Measurements from ENCODE around the gene EEF1G.
"Not testable (repeated sequence)": the region's sequence is repeated elsewhere in the genome, so short reads cannot be mapped to it uniquely, and the experiment has no call there.

Gene EEF1G, protein sequence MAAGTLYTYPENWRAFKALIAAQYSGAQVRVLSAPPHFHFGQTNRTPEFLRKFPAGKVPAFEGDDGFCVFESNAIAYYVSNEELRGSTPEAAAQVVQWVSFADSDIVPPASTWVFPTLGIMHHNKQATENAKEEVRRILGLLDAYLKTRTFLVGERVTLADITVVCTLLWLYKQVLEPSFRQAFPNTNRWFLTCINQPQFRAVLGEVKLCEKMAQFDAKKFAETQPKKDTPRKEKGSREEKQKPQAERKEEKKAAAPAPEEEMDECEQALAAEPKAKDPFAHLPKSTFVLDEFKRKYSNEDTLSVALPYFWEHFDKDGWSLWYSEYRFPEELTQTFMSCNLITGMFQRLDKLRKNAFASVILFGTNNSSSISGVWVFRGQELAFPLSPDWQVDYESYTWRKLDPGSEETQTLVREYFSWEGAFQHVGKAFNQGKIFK

DNA sequence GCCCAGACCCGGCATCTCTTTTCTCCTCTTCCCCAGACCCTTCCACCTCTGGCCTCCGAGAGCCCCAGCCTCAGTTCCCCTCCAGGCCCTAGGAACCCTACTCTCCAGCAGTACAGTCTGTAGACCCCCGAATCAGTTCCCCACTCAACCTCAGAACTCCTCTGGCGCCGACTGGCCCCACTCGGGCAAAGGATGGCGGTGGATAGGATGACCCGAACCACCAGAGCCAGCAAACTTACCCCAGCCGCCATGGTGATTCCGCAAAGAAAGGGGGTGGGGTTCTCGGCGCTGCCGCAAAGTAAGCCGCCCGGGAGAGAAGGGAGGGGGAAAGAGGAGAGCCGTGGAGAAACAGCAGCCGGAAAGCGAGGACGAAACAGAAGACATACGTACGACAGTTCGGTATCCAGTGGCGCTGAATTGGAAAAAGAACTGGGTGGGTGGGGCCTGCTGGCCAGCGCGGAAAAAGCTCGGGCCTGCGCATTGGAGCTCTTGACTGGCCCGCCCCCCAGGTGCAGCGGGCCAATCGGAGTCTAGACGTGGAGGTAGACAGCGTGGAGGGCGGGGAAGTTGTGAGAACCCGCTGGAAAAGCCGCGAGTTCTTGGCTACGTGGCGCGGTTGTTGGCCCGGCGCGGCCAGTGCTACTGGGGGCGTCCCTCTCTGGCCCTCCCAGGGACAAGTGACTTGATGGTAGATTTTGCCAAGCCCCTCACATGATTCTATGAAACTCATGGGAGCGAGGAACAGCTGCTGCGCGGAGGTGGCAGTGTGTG, at the start of gene EEF1G:
TSS of gene EEF1G (minus strand) at position 300 of the 771 bp plus-strand sequence. CDS start at position 251, 49 bp downstream.
- DNase-seq: peak; percentile 100

DNA sequence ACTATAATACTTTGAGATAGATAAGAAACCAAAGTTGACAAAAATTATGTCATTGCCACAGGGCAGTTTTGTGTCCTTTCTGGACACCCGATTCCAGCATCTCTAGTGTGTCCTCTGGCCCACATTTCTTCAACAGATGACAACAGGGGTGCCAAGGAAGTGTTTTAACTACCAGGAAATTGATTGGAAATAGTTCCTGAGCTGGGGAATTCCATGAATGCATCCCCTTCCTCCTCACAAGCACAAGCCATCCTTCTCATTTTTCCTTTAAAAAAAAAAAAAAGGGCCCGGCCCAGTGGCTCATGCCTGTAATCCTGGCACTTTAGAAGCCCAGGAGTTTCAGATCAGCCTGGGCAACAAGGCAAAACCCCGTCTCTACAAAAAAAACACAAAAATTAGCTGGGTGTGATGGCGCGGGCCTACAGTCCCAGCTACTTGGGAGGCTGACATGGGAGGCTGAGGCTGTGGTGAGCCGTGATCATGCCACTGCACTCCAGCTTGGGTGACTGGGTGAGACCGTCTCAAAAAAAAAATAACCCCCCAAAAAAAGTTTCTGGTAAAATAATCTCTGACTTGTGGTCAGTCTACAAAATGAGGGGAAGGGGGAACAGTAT, 48.9 kb upstream of the EEF1G start:
- no peak for DNase-seq

DNA sequence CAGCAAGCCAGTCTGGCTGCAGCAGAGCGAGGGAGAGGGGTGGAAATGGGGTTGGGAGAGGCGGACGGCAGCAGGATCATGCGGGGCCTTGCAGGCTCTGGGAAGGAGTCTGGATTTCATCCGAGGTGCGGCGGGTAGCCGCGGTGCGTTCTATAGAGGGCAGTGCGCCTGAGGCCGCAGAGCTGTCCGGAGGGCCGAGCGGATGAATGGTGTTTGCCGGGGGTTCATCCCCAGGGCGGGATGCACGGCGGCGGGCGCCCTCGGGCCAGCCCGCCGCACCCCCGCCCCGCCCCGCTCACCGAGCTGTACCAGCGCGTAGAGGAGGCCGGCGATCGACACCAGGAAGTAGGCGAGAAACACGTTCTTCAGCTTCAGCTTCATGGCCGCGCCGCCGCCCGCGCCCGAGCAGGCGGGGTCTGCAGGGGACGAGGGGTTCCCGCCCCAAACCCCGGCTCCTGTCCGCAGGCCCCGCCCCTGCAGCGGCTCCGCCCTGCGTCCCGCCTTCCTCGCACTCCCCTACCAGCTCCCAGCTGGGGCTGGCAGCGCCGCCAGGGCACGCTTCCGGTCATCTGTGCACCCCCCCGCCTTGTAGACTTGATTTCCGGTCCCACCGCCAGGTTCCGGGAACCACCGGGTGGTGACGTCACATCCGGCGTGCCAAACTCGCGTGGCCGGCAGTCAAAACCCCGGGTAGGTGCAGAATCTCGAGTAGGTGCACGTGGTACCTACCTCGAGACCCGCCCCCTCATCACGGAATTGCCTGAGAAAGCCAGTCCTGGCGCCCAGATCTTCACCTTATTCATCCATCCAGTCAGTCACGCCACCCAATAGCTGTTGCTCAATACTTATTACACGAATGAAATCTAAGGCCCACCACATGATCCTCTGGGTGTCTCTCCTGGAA, 48.1 kb upstream of the EEF1G start, which contains the start of gene B3GAT3:
TSS of gene B3GAT3 (minus strand) at position 420 of the 904 bp plus-strand sequence. CDS start at position 381, 39 bp downstream.
- DNase-seq: peak; percentile 99

DNA sequence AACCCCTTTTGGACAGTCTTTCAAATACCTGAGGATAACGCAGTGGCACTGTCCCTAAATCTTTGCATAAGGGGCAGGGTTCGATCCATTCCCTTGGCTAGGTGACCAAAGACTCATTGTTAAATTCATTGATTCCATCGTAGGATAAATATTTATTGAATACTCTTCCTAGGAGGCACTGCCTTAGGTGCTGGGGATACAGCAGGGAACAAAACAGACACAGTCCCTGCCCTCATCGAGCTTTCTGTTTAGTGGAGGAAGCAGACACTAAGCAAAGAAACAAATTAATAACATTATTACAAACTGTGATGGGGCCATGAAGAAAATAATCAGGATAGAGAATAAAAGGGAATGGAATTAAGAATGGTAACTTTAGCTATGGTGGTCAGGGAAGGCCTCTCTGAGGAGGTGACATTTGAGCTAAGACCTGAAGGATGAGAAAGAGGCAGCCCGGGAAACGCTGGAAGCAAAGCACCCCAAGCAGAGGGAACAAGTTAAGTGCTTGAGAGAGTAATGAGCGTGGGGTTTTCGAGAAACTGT, 47.4 kb upstream of the EEF1G start:
- DNase-seq: no peak

DNA sequence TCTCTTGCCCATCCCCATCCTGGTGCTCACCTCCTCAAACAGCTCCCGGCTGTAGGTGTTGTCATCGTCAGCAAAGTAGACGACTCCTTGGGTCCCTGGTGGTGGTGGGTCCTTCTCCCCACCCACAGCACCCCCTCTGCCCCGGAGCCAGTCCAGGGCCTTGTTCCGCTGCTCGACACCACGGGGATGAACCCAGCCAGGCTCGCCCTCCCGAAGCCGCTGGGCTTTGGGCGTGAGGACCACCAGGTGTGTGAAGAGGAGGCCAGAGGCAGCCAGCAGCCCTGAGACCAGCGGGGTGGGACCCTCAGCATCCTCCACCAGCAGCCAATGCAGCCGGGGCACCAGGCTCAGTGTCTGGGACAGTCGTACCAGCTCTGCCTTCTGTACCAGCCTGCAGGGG, 43.3 kb upstream of the EEF1G start:
- not testable (repeated sequence) for DNase-seq

DNA sequence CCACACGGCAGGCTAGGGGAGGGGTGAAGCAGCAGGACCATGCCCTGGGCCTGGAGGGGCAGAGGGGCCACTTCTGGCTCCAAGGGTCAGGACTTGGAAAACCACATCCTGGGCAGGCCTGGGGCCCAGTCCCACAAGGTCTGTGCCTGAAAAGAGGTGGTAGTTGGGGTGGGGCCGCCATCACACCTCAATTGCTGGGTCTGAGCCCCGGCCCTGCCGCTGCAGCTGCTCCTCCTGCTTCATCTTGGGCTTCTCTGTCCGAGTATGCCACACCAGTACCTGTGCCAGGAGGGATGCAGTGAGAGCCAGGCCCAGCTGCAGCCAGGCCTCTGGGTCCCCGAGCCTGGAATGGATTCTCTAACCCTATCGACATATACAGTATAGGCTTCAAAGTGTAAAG, 41.8 kb upstream of the EEF1G start:
- no peak for DNase-seq

DNA sequence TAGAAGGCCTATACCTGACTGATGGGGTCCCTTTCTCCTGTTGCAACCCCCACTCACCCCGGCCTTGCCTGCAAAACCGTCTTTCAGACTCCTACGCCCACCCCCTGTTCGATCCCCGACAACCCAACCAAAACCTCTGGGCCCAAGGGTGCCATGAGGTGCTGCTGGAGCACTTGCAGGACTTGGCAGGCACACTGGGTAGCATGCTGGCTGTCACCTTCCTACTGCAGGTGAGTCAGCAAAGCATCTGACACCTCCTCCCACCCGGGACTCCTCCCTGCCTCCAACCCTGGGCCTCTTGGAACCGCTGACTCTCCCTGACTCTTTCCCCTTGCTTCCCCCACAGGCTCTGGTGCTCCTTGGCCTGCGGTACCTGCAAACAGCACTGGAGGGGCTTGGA, 40.6 kb upstream of the EEF1G start:
- DNase-seq: no peak

DNA sequence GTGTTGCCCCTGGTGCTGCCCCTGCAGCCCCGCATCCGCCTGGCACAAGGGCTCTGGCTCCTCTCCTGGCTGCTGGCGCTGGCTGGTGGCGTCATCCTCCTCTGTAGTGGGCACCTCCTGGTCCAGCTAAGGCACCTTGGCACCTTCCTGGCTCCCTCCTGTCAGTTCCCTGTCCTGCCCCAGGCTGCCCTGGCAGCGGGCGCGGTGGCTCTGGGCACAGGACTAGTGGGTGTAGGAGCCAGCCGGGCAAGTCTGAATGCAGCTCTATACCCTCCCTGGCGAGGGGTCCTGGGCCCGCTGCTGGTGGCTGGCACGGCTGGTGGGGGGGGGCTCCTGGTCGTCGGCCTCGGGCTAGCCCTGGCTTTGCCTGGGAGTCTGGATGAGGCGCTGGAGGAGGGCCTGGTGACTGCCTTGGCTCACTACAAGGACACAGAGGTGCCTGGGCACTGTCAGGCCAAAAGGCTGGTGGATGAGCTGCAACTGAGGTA, 39.6 kb upstream of the EEF1G start:
- no peak for DNase-seq

DNA sequence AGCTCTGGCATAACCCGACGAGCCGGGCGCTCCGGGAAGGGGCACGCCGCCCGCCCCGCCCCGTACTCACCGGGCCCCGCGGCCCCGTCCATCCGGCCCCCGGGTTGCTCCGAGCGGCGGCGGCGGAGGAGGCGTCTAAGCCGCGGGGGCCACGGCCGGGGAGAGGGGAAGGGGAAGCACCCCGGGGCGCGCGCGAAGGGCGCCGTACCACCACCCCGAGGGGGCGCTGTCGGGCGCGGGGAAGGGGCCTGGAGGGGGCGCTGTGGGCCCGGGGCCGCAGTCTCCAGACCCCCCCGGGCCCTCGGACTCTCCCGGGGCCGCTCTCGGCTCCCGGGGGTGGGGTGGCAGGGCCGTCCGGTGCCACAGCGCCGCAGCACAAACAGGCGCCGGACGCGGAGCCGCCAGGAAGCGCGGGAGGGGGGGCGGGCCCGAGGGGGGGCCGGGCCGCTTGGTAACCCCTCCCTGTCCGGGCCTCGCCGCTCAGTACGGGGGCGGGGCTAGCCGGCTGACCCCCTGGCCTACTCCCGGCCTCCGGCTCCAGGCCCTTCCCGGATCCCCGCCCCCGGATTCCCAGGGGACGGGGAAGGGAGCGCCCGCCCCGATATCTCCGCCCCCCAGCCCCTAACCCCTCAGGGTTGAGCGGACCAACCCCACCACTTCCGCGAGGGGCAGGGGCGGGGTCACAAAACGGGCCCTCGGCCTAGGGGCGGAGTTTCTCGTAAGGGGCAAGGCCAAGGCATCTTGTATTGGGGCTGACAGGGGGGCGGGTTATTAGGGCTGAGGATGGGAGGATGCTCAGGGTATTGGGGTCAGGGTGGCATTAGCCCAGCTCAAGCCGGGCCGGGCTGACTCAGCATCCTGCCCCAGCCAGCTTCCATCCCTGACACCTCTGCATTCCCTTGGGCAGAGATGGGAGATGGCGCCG, 38.9 kb upstream of the EEF1G start, which contains the start of the genes EML3 and ROM1:
TSS of gene EML3 (minus strand) at position 410 of the 925 bp plus-strand sequence. CDS start at position 92, 318 bp downstream.
TSS of gene ROM1 (plus strand) at position 892 of the 925 bp plus-strand sequence. CDS start at position 917, 25 bp downstream.
- DNase-seq: peak; percentile 96

DNA sequence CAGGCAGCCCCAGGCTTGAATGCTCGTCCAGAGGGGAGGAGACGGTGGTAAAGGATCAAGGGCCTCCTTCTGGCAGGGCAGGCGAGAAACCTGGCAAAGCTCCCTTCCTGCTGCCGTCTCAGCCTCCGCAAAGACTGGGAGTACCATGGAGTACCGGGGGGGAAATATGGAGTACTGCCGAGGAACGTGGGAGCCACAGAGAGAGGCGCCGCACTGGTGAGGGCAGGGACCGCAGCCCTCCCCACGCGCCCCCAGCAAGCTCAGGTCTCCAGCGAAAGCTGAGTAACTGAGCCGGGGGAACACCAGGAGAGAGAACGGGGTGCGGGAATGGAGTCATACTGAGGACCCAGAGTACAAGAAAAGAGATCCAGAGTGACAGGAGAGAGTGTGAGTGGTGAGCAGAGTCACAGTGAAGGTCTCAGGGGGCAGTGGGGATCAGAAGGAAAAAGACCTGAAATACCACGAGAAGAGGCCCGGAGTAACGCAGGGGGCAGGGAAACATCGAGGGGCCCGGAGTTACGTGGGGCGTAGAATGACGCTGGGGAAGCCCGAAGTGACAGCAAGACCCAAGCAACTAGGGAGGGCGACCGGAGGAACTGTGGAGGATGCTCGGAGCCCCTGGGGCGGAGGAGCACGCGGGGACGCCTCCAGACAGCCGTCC, 38.1 kb upstream of the EEF1G start:
- peak; percentile 75 for DNase-seq

DNA sequence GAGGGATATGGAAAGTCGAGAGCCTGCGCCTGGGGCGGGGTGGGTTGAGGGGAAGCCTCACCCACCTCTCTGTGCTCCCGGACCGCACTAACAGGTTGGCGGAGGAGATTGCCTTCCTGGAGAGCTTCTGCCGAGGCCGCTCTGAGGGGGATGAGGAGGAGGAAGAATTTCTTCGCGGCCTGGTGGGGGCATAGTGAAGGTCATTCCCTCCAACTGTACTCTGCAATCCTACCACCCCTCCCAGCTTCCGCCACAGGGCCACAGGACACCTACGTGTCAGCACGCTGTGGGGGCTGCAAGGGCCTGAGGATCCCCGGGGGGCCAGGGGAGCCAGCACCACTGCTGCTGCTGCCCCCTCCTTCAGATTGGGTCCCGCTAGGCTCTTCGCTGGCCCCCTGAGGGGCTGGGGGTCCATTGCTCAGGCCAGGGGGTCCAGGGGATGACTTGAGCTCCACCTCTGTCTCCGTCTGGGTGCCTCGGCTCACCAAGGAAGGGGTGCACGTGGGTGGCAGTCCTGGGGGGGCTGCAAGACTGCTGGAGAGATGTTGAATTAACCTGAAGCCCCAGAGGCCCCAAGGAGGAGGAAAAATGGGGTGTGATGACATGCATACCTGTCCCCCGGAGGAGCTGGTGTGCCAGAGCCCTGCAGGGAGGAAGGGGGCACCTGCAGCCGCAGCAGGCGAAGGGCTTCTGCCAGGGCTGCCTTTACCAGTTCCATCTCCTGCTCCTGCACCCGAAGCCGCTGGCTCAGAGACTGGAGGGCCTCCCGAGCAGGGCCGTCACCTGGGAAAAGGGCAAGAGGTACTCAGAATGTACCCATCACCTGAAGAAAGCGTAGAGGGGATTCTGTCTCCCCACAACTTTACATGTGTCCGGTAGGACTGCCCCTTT, 37.4 kb upstream of the EEF1G start:
- DNase-seq: no peak

DNA sequence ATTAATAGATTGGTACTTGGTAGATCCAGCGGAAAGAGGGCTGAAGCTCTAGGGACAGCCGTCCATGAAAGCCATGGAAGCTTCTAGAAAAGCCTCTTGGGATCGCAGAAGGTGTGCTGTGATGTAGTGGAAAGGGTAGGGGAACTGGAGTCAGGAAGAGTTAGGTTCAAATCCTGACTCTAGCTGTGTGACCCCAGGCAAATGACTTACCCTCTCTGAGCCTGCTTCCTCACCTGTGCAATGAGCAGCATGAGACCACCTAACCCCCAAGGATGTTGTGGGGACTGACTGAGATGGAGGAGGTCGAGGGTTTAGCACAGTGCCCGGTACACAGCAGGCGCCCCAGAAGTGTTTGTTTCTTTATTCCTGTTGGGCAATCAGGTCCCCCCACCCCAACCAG, 36.7 kb upstream of the EEF1G start:
- DNase-seq: no peak

DNA sequence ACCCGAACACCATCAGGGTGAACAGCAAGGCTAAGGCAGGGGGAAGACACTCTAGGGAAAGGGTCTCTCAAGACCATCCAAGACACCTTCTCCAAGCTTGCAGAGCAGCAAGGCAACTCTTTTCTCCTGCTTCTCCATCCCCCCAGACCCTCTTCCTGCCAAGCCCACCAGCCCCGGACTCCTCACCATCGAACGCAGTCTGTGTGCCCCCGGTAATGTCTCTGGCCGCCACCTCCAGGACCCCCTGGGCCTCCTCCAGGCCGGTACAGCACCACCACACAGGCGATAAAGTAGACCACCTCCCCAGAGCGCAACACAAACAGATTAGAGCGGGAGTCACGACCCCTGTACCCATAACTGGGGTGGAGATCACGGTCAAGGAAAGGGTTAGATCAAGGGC, 35.1 kb upstream of the EEF1G start:
- DNase-seq: no peak

DNA sequence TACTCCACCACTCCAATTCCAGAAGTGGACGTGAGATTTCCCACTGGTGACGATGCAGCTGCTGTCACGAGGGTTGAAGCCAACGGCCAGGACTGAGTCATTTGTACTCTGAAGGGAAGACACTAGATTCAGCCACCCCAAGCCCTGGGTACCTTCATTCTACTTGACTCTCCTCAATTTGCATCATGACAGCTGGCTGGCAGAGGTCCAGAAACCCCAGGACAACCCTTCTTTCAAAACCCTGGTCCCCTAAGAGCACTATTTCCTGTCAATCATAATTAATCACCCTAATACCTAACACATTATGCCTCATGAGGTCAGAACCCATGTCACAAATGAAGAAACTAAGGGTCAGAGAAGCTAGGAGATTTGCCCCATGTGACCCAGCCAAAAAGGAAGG, 34.0 kb upstream of the EEF1G start:
- peak; percentile 46 for DNase-seq

DNA sequence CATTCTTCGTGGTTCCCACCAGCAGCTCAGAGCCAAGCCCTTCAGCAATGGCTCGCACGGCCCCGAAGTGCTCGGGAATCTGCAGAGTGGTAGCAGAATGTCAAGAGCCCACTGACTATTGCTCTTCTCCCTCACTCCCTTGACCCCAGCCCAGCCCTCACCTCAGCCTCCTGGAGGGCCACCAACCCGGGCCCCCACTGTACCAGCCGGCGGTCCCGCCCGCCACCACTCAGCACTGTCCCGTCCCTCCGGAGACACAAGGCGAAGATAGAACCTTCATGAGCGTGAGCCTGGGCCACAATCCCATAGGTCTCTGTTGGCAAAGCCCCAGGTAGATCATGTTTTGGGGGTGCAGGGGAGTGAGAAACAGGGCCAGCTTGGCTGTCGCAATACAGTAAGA, 32.2 kb upstream of the EEF1G start:
- DNase-seq: no peak

DNA sequence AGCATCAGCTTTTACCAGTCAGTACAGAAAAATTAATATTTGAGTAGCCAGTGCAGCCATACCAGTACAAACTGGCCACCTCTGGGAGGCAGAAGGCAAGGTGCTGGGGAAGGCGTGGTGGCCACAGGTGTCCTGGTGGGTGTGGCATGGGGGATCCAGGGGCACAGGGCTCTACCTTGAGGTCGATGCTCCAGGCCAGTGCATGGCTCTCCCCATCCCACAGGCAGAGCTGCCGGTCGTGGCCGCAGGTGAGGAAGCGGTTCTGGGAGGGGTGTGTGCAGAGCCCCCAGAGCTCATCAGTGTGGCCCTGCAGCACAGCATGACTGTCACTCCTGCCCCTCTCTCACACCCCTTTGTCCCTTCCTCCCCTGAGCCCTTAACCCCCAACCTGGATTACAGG, 31.8 kb upstream of the EEF1G start:
- DNase-seq: no peak

DNA sequence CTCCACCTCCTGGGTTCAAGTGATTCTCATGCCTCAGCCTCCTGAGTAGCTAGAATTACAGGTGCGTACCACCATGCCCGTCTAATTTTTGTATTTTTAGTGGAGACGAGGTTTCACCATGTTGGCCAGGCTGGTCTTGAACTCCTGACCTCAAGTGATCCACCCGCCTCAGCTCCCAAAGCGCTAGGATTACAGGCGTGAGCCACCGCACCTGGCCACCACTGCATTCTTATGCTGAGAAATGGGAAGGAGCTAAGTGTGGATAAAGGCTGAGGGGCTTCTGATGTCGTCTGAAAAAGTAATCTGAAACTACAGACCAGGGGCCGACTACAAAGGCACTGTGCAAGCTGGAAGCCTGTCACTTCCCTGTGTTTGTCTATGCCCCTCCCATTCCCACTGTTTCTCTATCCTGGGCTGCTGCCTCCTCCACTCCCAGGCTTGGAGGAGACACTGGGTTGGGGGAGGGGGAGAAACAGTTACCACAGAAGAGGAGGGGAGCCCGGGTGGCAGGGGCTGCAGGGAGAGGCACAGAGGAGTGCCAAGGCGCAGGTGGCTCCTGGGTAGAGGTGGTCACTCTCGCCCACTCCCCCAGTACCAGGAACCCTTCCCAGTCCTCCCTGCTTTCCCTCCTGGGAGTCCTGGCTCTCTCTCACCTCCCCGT, 30.9 kb upstream of the EEF1G start:
- DNase-seq: no peak

DNA sequence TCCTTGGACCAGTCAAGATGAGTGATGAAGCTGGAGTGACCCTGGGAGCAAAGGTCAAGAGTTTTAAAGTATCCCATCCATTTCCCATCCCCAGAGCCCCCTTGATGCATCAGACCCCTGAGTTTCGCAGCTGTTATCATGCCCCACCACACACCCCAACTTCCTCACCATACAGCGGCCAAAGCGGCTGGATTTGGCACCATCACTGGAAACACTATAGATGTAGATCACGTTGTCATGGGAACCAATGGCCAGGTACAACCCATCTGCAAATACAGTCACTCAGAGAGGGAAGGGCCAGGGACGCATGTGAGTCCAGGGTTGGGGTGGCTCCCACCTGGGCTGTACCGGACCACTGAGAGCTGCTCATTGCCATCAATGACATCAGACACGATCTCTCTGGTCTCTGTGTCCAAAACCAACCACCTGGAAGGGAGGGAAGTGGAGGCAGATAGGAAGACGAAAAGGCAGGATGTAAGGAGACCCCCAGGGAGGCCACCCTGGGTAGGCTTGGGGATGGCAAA, 30.1 kb upstream of the EEF1G start:
- DNase-seq: peak; percentile 47

Data from hematopoietic multipotent progenitor cell treated with erythropoietin and hydrocortisone succinate and interleukin-3 and kit ligand, for 4 days (in vitro differentiated cells).